HG03432 (cell line): Measurements from ENCODE around the gene COL21A1.
"Not testable (repeated sequence)": the region's sequence is repeated elsewhere in the genome, so short reads cannot be mapped to it uniquely, and the experiment has no call there.

Experiments used
- ATAC-seq: cut with Tn5 transposase; IDR thresholded peaks from one replicate; pipeline ENCODE4 v1.9.1; 2021; ENCODE audit warnings: mild to moderate bottlenecking, moderate library complexity; ENCODE audit not compliant: unreplicated experiment

The COL21A1 gene

GRCh38 chr6:56022678-56023077 is 224.7 kb downstream of the COL21A1 start:
- ATAC-seq = no peak

- ATAC-seq = no peak
Measured at GRCh38 chr6:56021943-56022342, 225.4 kb downstream of the COL21A1 start.

GRCh38 chr6:56019973-56020372 is 227.4 kb downstream of the COL21A1 start:
- no peak for ATAC-seq

- no peak for ATAC-seq
Measured at GRCh38 chr6:56017198-56017597, 230.2 kb downstream of the COL21A1 start.

- ATAC-seq = not testable (repeated sequence)
Measured at GRCh38 chr6:56014039-56014438, 233.3 kb downstream of the COL21A1 start.

- ATAC-seq = no peak
Measured at GRCh38 chr6:56009636-56010035, 237.7 kb downstream of the COL21A1 start.
